HG03280 (cell line): Measurements from ENCODE around the gene CRIM1.

Experiments used
- ATAC-seq: cut with Tn5 transposase; IDR thresholded peaks from one replicate; pipeline ENCODE4 v1.9.1; 2021; ENCODE audit warnings: mild to moderate bottlenecking, moderate library complexity; ENCODE audit not compliant: unreplicated experiment

The CRIM1 gene

DNA sequence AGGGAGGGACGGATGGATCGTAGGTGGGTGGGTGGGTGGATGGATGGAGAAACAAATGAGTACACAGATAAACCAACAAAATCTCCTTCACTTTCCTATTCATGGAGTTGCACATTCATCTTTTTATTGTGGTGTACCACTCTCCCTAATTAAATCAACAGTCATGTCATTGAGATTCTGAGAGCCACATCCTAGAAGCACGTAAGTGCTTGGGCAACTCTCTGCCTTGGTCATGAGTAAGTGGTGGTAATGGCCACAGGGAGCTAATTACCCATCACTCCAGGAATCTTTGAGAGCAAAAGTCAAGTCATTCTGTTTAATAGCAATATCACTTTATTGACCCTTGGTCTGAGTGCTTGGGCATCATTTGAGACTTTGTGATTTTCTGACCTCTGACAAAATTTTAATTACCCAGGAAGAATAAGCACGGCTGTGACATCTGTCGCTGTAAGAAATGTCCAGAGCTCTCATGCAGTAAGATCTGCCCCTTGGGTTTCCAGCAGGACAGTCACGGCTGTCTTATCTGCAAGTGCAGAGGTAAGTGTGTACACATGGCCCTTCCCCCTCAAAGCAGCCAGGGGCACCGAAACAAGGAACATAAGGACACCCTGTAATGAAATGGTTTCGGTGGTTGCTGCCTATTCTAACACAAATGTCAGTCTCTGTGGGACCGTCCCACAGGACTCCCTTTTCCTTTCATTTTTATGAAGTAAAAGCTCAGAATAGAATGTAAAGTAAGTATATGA is 156.5 kb downstream of the CRIM1 start:
- ATAC-seq: peak; percentile 56

DNA sequence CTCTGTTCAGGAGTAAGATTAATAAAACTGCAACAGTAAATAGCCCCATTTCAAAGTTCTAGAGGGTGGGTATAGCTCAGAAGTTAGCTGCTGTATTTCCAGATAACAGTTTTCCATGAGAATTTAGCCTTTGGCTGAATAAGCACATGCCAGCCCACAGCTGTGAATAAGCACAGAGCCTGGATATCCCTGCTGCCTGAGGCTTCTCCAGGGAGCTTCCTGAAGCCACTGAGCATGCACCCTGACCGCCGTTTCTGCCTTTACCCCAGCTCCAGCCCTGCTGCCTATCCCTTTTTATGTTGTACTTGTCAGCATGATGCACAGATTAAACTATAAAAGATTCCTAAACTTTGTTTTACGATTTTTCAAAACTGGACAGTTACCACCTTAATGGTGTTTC is 157.1 kb downstream of the CRIM1 start:
- no peak for ATAC-seq

DNA sequence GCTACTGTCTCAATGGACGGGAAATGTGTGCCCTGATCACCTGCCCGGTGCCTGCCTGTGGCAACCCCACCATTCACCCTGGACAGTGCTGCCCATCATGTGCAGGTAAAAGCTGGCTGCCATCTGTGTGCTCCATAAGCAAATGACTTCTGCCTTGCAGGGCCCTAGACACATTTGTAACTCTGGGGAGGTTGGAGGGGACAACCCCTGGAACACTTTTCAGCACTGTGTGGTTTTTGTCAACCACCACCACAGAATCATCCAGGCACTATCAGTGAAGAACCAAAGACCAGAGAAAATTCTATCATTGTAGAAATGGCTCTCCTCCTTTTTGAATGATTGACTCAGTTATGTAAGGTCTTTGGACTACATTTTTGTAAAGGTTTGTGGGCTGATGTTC is 158.1 kb downstream of the CRIM1 start:
- no peak for ATAC-seq

DNA sequence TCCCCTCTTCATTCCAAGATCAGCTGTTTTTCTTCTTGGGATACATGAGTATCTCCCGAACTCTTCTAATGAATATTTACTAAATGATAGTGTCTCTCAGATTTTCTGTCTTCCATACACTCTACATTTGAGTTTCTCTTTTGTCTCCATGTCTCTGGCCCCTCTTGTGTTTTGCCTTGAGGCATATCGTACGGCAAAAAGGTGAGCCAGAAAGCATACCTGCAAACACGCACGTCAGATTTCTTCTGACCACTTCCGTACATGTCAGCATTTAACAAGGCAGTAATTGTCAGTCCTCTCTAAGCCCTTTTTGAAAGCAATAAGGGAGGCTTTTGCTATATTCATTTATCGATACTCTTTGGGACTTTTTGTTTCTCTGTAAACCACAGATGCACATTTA is 160.0 kb downstream of the CRIM1 start:
- no peak for ATAC-seq

- no peak for ATAC-seq
Observed at GRCh38 chr2:36516136-36516870, 160.7 kb downstream of the CRIM1 start.

DNA sequence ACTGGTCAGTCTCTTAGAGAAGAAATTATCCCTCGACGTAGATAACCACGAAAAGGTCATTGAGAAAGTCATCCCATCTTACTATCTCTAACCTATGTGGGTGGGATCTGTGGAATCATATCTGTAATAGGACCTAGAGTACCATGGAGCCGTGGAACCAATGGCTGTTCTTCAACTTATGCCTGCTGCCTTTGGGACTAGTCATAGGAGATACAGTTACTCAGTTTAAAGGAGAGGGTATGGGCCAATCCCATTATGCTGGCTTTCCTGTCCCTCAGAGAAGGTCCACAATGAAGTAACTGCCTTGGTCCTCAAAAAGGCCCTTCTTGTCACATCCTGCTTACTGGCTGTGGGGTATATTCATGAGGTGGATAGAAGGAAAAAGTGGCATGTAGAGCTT is 164.9 kb downstream of the CRIM1 start:
- ATAC-seq: no peak

DNA sequence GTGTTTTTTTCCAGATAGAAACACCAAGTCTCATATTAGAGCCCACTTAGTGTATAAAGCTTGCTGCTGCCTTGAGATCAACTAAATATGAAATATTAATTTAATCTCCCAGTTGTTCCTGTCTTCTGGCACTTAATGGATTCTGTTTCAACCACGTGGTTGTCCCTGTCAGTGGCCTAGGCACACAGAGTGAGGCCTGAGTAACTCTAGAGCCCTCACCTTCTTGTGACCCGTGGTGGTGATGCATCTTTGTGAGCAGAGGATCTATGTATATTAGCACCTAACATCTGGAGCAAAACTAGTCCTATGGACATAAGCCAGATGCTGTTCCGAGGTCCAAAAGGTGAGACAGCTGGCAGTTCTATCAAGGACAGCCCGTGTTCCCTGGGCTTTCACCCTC is 167.6 kb downstream of the CRIM1 start:
- no peak for ATAC-seq

DNA sequence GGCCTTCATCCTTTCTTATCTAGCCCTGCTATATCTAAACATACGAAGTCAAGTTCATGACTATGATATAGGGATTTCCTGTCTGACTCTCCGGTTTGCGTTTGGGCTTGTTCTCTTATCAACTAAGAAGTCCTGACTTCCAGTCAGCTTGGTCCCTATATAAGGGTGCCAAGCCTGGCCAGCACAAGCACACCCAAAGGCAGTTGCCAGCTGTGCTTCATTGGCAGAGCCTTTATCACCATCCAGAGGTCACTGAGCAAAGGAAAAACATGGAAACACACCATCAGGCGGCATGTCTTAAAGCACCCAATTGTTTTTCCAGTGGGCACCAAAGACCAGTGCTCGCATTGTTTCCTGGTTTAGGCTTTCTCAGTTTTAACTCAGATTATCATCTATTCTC is 169.7 kb downstream of the CRIM1 start:
- no peak for ATAC-seq

DNA sequence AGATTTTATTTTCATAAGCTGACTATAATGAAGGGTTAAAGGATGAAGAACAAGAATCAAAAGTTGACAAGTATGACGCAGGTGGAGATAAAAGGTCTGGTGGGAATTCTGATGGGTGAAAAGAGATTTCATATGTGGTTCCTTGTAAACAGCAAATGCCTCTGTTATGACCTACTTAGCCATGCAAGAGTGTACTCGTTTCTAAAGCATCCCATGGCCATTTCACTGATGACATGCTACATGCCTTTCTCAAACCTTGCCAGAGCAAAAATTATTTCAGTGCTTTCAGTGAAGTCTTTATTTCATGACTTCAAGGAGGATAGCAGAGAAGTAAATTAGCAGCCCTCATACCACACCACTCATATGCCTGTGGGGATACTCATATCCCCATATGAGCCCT is 170.6 kb downstream of the CRIM1 start:
- no peak for ATAC-seq

DNA sequence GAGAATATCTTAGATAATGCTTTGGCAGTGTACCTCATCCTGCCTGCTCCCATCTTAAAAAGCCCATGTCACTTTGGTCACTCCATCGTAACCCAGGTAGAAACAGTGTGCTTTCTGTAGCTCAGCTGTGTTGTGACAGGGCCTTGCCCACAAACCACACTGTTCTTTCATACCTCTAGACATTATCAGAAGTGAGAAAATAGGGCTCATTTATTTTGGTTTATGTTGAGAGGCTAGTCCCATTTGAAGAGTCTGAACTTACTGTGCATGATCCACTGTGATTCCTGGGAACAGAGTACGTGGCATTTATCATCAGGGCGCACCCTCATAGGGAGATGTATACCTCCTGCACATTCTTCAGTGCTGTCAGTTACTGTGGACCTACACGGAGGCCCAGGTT is 172.7 kb downstream of the CRIM1 start:
- peak; percentile 75 for ATAC-seq

DNA sequence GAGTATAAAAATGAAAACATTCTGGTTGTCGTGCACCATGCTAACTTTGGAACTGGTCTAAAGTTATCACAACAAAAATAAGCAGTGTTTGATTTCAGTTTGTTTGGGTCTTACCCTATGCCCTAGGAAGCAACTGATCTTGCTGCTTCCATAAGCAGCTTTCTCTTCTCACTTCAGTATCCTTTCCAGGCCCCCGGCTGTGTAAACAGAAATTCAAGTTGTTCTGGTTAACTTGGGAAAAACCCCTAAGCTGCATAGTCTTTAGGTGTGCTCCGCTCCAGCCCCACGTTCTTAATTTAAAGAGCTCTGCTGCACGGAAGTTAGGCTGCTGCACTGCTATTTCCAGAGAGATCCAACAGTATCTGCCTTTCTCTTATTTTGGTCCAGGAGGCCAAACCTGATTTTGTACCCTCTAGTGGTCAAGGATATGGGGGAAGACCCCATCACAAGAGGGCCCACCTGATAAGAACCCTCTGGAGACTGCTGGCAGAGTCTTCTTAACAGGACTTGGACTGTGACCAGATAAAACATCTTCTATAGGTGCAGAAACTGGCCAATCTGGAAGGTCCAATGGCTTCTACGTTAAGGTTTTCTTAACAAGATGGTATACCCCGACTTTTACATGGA is 173.3 kb downstream of the CRIM1 start:
- ATAC-seq: peak; percentile 27

GRCh38 chr2:36530178-36530982 is 174.8 kb downstream of the CRIM1 start:
- peak; percentile 49 for ATAC-seq

GRCh38 chr2:36530983-36531354 is 175.4 kb downstream of the CRIM1 start:
- no peak for ATAC-seq

GRCh38 chr2:36534275-36534799 is 178.8 kb downstream of the CRIM1 start:
- no peak for ATAC-seq

- no peak for ATAC-seq
Observed at GRCh38 chr2:36535099-36535498, 179.5 kb downstream of the CRIM1 start.

- no peak for ATAC-seq
Observed at GRCh38 chr2:36536776-36537175, 181.2 kb downstream of the CRIM1 start.

DNA sequence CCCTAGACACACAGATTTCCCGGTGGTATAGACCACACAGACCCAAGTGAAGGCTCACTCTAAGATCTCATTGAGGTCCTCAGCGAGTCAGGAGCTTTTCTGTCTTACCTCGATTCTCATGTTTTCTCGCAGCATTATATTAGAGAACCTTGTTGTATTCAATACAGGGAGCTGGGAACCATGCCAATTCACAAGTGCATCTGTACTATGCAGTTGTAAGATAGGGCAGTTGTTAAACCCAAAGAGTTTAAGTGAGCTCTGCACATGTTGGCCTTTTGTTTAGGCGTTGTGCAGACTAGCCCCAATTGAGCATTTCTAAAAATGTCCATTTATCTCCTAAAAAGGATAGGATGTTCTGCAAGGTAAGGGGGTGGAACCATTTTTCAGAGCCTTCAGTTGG is 182.8 kb downstream of the CRIM1 start:
- no peak for ATAC-seq

DNA sequence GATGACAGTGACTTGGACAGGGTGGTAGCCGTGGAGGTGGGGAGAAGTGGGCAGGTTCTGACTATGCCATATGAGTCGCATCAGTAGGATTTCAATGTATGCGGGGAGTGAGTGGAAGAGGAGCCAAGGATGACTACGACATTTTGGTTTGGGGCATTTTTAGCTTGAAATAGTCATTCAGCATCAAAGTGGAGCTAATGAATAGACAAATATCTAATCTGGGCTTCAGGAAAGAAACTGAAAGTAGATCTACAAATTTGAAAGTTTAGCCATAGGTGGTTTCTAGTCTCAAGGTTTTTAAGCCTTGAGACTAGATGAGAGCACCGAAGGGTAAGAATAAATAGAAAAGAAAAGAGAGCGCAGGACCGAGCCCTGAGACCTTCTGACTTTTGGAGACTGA is 184.1 kb downstream of the CRIM1 start:
- ATAC-seq: peak; percentile 54

GRCh38 chr2:36540986-36541754 is 185.6 kb downstream of the CRIM1 start:
- ATAC-seq: no peak

GRCh38 chr2:36541891-36542595 is 186.5 kb downstream of the CRIM1 start:
- ATAC-seq: no peak
